A549 (cell line): ENCODE measurements around the gene SLC25A30.
"Not testable (repeated sequence)": the region's sequence is repeated elsewhere in the genome, so short reads cannot be mapped to it uniquely, and the experiment has no call there.

Source experiments
- CTCF ChIP-seq: fragments of >200 bp; sonication (Bioruptor Twin); formaldehyde crosslinking; IDR thresholded peaks from 3 replicates; pipeline ENCODE4 v1.5.1; 2016
- JUN ChIP-seq, 2 experiments: fragments of >200 bp; sonication (Bioruptor Twin); formaldehyde crosslinking; IDR thresholded peaks; 2 replicates in 1 of 2; 3 replicates in 1 of 2; pipeline ENCODE4 v1.6.1; 2016 to 2017
- JUNB ChIP-seq: fragments of >200 bp; sonication (Bioruptor Twin); formaldehyde crosslinking; IDR thresholded peaks from 2 replicates; pipeline ENCODE4 v1.6.1; 2016
- MYC ChIP-seq: IDR thresholded peaks from 2 replicates; pipeline ENCODE4 v1.6.1; 2012; ENCODE audit warnings: mild to moderate bottlenecking, inconsistent platforms, low read length, improper control_type of control experiment, borderline replicate concordance
- SMC3 ChIP-seq: fragments of >200 bp; sonication (Bioruptor Twin); formaldehyde crosslinking; IDR thresholded peaks from 3 replicates; pipeline ENCODE4 v1.6.1; 2018; ENCODE audit warnings: inconsistent platforms

GRCh38 chr13:45386892-45387575 lies 31.1 kb downstream of the SLC25A30 start:
- TF ChIP-seq JUN (IDR thresholded peaks at IDR 0.05); CTCF; SMC3; JUNB; MYC: not testable (repeated sequence)
